SK-N-SH (cell line): ENCODE data around the gene GCN1. TPM values are rescaled to one million over a fixed set of nuclear protein-coding genes. Genes with fewer than 3 reads are reported as not detected.

ENCODE experiments used
- CTCF ChIA-PET: fragments of 300-600, 350-600 bp; formaldehyde crosslinking; extraction: SDS; loops from one replicate; lab custom pipeline; 2021; lab: Yijun Ruan, JAX
- POLR2A ChIA-PET: fragments of 350-600 bp; sonication (Branson Sonifier 250); formaldehyde crosslinking; extraction: SDS; loops from one replicate; lab custom pipeline; 2020; ENCODE audit warnings: antibody characterized with exemption, inconsistent platforms; lab: Yijun Ruan, JAX
- DNase-seq: peaks from one replicate; pipeline ENCODE4 v3.0.0; 2012
- H2AFZ ChIP-seq: fragments of 200-600 bp; sonication (generic); 2 replicates; pipeline ENCODE4 v1.8.1; 2016; ENCODE audit warnings: antibody characterized with exemption, mild to moderate bottlenecking, low read depth
- H3F3A ChIP-seq: fragments of 200-600 bp; sonication (generic); replicated peaks from 2 replicates; pipeline ENCODE3; 2016; ENCODE audit warnings: antibody characterized with exemption, mild to moderate bottlenecking; ENCODE audit not compliant: insufficient read depth
- H3K27ac ChIP-seq, 2 experiments: fragments of 200-500 bp in 1 of 2; fragments of 200-600 bp in 1 of 2; sonication (Bioruptor generic) in 1 of 2; sonication (generic), shearing (Covaris generic) in 1 of 2; 2 replicates each; pipeline versions ENCODE4 v1.5.1 to v1.6.1; 2014 to 2016; ENCODE audit warnings: low read depth in 2 of 2, inconsistent platforms in 1 of 2, low read length in 1 of 2, mild to moderate bottlenecking in 1 of 2, mixed read lengths in 1 of 2
- H3K27me3 ChIP-seq: fragments of 200-600 bp; sonication (generic), shearing (Covaris generic); 2 replicates; pipeline ENCODE4 v1.6.1; 2016; ENCODE audit warnings: mixed run types; ENCODE audit not compliant: insufficient read depth
- H3K36me3 ChIP-seq, 2 experiments: fragments of 200-500 bp in 1 of 2; fragments of 200-600 bp in 1 of 2; sonication (Bioruptor generic) in 1 of 2; sonication (generic) in 1 of 2; replicated peaks in 1 of 2; 2 replicates each; pipeline versions ENCODE3 to v1.5.1; 2014 to 2016; ENCODE audit warnings: low read length in 1 of 2, mild to moderate bottlenecking in 1 of 2; ENCODE audit not compliant: insufficient read depth in 2 of 2, control insufficient read depth in 1 of 2
- H3K4me1 ChIP-seq, 2 experiments: fragments of 200-500 bp in 1 of 2; fragments of 200-600 bp in 1 of 2; sonication (Bioruptor generic) in 1 of 2; sonication (generic), shearing (Covaris generic) in 1 of 2; 2 replicates each; pipeline versions ENCODE4 v1.5.1 to v1.6.1; 2014 to 2016; ENCODE audit warnings: low read depth in 1 of 2, low read length in 1 of 2, mixed run types in 1 of 2; ENCODE audit not compliant: insufficient read depth in 2 of 2, control insufficient read depth in 1 of 2
- H3K4me2 ChIP-seq: fragments of 200-600 bp; sonication (generic), shearing (Covaris generic); 2 replicates; pipeline ENCODE4 v1.6.1; 2017; ENCODE audit warnings: mixed run types
- H3K4me3 ChIP-seq, 2 experiments: fragments of 200-500 bp in 1 of 2; fragments of 200-600 bp in 1 of 2; sonication (Bioruptor generic) in 1 of 2; sonication (generic), shearing (Covaris generic) in 1 of 2; 2 replicates each; pipeline versions ENCODE4 v1.5.1 to v1.8.1; 2014 to 2016; ENCODE audit warnings: low read depth in 2 of 2, inconsistent platforms in 1 of 2, low read length in 1 of 2, mild to moderate bottlenecking in 1 of 2, mixed read lengths in 1 of 2, moderate library complexity in 1 of 2
- H3K79me2 ChIP-seq: fragments of 200-600 bp; sonication (generic); 2 replicates; pipeline ENCODE4 v1.8.1; 2017; ENCODE audit warnings: mild to moderate bottlenecking; ENCODE audit not compliant: insufficient read depth
- H3K9ac ChIP-seq: fragments of 200-600 bp; sonication (generic); 2 replicates; pipeline ENCODE4 v1.6.1; 2017; ENCODE audit warnings: mixed run types
- H3K9me2 ChIP-seq: fragments of 200-600 bp; sonication (generic); 2 replicates; pipeline ENCODE4 v1.6.1; 2017; ENCODE audit warnings: mixed run types
- H3K9me3 ChIP-seq: fragments of 200-600 bp; sonication (generic); 2 replicates; pipeline ENCODE4 v1.6.1; 2017; ENCODE audit warnings: mixed run types, mild to moderate bottlenecking, moderate library complexity
- H4K20me1 ChIP-seq: fragments of 200-600 bp; sonication (generic); 2 replicates; pipeline ENCODE4 v1.6.1; 2017; ENCODE audit warnings: mild to moderate bottlenecking, mixed run types; ENCODE audit not compliant: insufficient read depth
- CHD2 ChIP-seq: fragments of 150-350 bp; IDR thresholded peaks from 2 replicates; pipeline ENCODE4 v1.6.1; 2018; ENCODE audit warnings: low read length; ENCODE audit not compliant: partially characterized antibody
- CTCF ChIP-seq: fragments of 200-600 bp; sonication (generic); IDR thresholded peaks from 2 replicates; pipeline ENCODE4 v1.6.1; 2017; ENCODE audit warnings: antibody characterized with exemption, mild to moderate bottlenecking, moderate library complexity
- EP300 ChIP-seq, 2 experiments: IDR thresholded peaks; 2 replicates each; pipeline versions ENCODE4 v1.4.0 to v1.6.1; 2012; ENCODE audit warnings: borderline replicate concordance in 1 of 2, low read depth in 1 of 2, low read length in 1 of 2
- FOXJ3 ChIP-seq: sonication (generic); formaldehyde crosslinking; IDR thresholded peaks from 2 replicates; pipeline ENCODE4 v1.5.1; 2020; ENCODE audit warnings: mild to moderate bottlenecking, missing genetic modification reagents
- GABPA ChIP-seq: IDR thresholded peaks from 2 replicates; pipeline ENCODE4 v1.4.0; 2012; ENCODE audit warnings: low read depth, mild to moderate bottlenecking
- GATA2 ChIP-seq: sonication (generic); formaldehyde crosslinking; IDR thresholded peaks from 2 replicates; pipeline ENCODE4 v1.5.0; 2020; ENCODE audit warnings: mild to moderate bottlenecking, missing genetic modification reagents
- IRF3 ChIP-seq: fragments of 150-350 bp; IDR thresholded peaks from 2 replicates; pipeline ENCODE4 v1.6.1; 2016; ENCODE audit warnings: mild to moderate bottlenecking, low read depth, low read length
- JUND ChIP-seq: IDR thresholded peaks from 2 replicates; pipeline ENCODE4 v1.4.0; 2012
- MEF2A ChIP-seq: IDR thresholded peaks from 2 replicates; pipeline ENCODE4 v1.4.0; 2012; ENCODE audit warnings: low read depth, borderline replicate concordance
- MXI1 ChIP-seq: IDR thresholded peaks from 2 replicates; pipeline ENCODE4 v1.6.1; 2012; ENCODE audit warnings: mild to moderate bottlenecking, low read depth, low read length, improper control_type of control experiment
- PBX3 ChIP-seq: IDR thresholded peaks from 2 replicates; pipeline ENCODE4; 2012
- RAD21 ChIP-seq: IDR thresholded peaks from 2 replicates; pipeline ENCODE4 v1.6.1; 2012; ENCODE audit warnings: mild to moderate bottlenecking, low read length
- REST ChIP-seq: IDR thresholded peaks from 2 replicates; pipeline ENCODE4 v1.6.1; 2012; ENCODE audit warnings: mild to moderate bottlenecking, low read depth, low read length, moderate library complexity
- SIN3A ChIP-seq: IDR thresholded peaks from 2 replicates; pipeline ENCODE4 v1.6.1; 2012; ENCODE audit warnings: low read depth, mild to moderate bottlenecking, low read length, moderate library complexity, borderline replicate concordance
- SMC3 ChIP-seq: IDR thresholded peaks from 2 replicates; pipeline ENCODE4 v1.6.1; 2012; ENCODE audit warnings: low read depth, low read length, improper control_type of control experiment
- TEAD4 ChIP-seq: IDR thresholded peaks from 2 replicates; pipeline ENCODE4 v1.4.0; 2012; ENCODE audit warnings: mild to moderate bottlenecking, borderline replicate concordance; ENCODE audit not compliant: insufficient read depth
- USF2 ChIP-seq: fragments of 150-350 bp; IDR thresholded peaks from 2 replicates; pipeline ENCODE4 v1.6.1; 2017; ENCODE audit warnings: antibody characterized with exemption, low read length, low read depth, borderline replicate concordance
- YY1 ChIP-seq: IDR thresholded peaks from 2 replicates; pipeline ENCODE4 v1.4.0; 2012; ENCODE audit warnings: low read depth, mild to moderate bottlenecking
- ZBTB33 ChIP-seq: IDR thresholded peaks from 2 replicates; pipeline ENCODE4 v1.4.0; 2012; ENCODE audit warnings: low read depth, borderline replicate concordance
- WGBS: methylation state at CpG from one replicate; pipeline ENCODE4 v1.1.6; 2017; ENCODE audit warnings: low lambda C conversion rate; 5-methylcytosine and 5-hydroxymethylcytosine counted together
- polyA plus RNA-seq, 3 experiments: library from polyadenylated mRNA; depleted of rRNA; stranded (reverse); fragments of >200 nt; gene quantifications; 2 replicates each; pipeline ENCODE4 v1.2.3, GENCODE V29; 2012

GCN1 gene
- polyA plus RNA-seq, 1 of the 3 experiments (the other 2 are of a cell fraction), result 54.4 TPM

GRCh38 chr12:120162763-120163162, 31.8 kb downstream of the GCN1 start (continued):
- no peak for TF ChIP-seq ZBTB33
- TF ChIP-seq CHD2, result no peak
- TF ChIP-seq MEF2A, result no peak
- TF ChIP-seq USF2, result no peak

GRCh38 chr12:120161852-120162251, 32.7 kb downstream of the GCN1 start:
- Histone ChIP-seq H3K36me3 (peaks cover 38 to 74% of the 10 kb centered on the region in 2 experiments), H3K79me2 (0 out of 2 replicates have a peak, but pooled peaks cover 5% of the 10 kb centered on the region), H3F3A (no peaks in the 10 kb centered on the region), H4K20me1 (0 out of 2 replicates have a peak, but pooled peaks cover 3% of the 10 kb centered on the region), H3K9me3 (no peaks in the 10 kb centered on the region), H3K27ac (no peak overlapping the region), H3K27me3 (no peaks in the 10 kb centered on the region), H2AFZ (no peak overlapping the region), H3K9me2 (no peaks in the 10 kb centered on the region), H3K4me1 (no peaks in the 10 kb centered on the region), H3K4me3 (no peak overlapping the region), H3K4me2 (no peak overlapping the region), H3K9ac (no peak overlapping the region)
- DNase-seq, result no peak
- 89% methylated on average over 11 of the region's 11 CpGs for WGBS
- CTCF ChIA-PET, result no interaction called here
- POLR2A ChIA-PET, result interaction anchor here (1.6 kb wide), 1 partner anchor 39 kb away, joined by 6 read pairs; the partner anchor contains the start of gene RPLP0
- TF ChIP-seq SMC3 (no peak), REST (no peak), JUND (no peak), CTCF (no peak), GABPA (no peak), USF2 (no peak), IRF3 (no peak), GATA2 (CRISPR knock-in tag) (no peak), TEAD4 (no peak), SIN3A (no peak), PBX3 (no peak), MXI1 (no peak), RAD21 (no peak), CHD2 (no peak), YY1 (no peak), EP300 (IDR thresholded peaks at IDR 0.05; ENCODE audit: borderline replicate concordance in 1 of 2, low read depth in 1 of 2, low read length in 1 of 2) (no peak), FOXJ3 (no peak)
